Thoracic aorta endothelial cell (primary cell): ENCODE data around the gene ATG2A. TPM values are rescaled to one million over a fixed set of nuclear protein-coding genes. Genes with fewer than 3 reads are reported as not detected.

Experiments
- small RNA-seq: library from RNA; depleted of rRNA; stranded (forward); fragments of <200 nt; gene quantifications from one replicate; pipeline ENCODE3, GENCODE V24; 2012
- total RNA-seq: library from RNA; depleted of rRNA; stranded (reverse); fragments of >200 nt; gene quantifications from 2 replicates; pipeline ENCODE4 v1.2.3, GENCODE V29; 2012

The ATG2A gene
- 13.0 and 19.8 TPM in 2 replicates for total RNA-seq

GRCh38 chr11:64916775-64917662 is at the start of gene ATG2A:
ATG2A (minus strand) TSS chr11:64917209; CDS start chr11:64917135, 74 bp downstream.

GRCh38 chr11:64935359-64936081 is 18.5 kb upstream of the ATG2A start, which contains the start of gene GPHA2:
GPHA2 (minus strand) TSS chr11:64935893; CDS start chr11:64935460, 433 bp downstream.

DNA sequence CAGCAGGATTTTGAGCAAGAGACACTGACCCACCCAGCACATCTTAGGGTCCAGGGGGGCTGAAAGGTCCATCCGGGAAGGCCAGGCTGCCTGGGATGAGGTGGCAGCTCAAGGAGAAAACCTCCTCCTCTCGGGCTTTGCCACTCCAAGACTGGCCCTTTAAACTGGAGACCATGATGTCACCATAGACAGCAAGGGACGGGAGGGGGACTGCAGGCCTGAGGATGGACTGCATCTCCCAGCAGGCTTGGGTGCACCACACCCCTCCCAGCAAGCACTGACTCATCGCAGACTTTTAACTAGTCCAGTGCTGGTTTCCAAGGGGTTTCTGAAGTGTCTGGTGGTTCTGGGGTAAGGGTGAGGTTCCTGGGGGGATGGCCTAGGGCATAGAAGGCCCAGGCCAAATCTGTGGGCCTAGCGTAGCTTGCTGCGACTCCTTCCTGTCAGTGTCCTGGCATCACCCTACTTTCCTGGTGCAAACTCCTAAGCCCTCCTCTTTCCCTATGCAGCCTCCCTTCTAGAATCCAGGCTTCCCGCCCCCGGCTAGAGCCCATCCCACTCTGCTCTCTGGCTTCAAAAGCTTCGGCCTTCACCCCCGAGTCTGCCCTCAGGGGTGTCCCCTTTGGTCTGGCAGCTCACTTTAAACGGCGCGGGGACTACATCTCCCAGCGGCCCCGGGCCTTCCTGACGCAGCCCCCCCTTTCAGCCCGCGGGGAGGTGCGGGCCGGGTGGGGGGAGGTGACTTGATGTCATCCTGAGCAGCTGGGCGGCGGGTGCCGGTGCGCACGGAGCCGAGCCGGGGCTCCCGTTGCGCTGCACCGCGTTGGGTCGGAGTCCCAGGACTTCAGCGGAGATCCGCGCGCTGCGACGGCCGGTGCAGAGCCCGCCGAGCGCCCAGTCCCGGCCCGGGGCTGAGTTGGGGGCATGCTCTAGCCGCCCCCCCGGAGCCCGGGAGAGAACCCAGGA is 7.2 kb upstream of the ATG2A start, which contains the start of gene PPP2R5B:
PPP2R5B (plus strand) TSS at position 746 of the 966 bp plus-strand sequence. CDS start 1,046 bp downstream, outside the sequence.

GRCh38 chr11:64878494-64879243 is 38.3 kb downstream of the ATG2A start, which contains the start of gene EHD1:
EHD1 (minus strand) TSS chr11:64878621; CDS start chr11:64878464, 157 bp downstream.

Small RNA genes within 50 kb of the gene (small RNA-seq; reads per million reads assigned to genes)
- gene MIR6749, result not detected
- gene MIR6750, result not detected

Other genes with a start within 250 kb of the ATG2A start
- gene NRXN2, start 194.0 kb downstream of the ATG2A start, total RNA-seq, result under 0.01 TPM in 1 of 2 replicates, not detected in the other
- 0.27 and 0.50 TPM in 2 replicates for gene RASGRP2, start 173.1 kb downstream of the ATG2A start, total RNA-seq
- gene PYGM, start 157.2 kb downstream of the ATG2A start, total RNA-seq, result 0.22 and 0.27 TPM in 2 replicates
- gene SF1, start 138.7 kb downstream of the ATG2A start, total RNA-seq, result 192 and 220 TPM in 2 replicates
- gene MAP4K2, start 114.0 kb downstream of the ATG2A start, total RNA-seq, result 42.2 and 66.5 TPM in 2 replicates
- 20.7 and 31.1 TPM in 2 replicates for gene MEN1, start 106.7 kb downstream of the ATG2A start, total RNA-seq
- 0.13 and 0.22 TPM in 2 replicates for gene CDC42BPG, start 72.6 kb downstream of the ATG2A start, total RNA-seq
- gene EHD1, start 38.6 kb downstream of the ATG2A start, total RNA-seq, result 91.8 and 98.6 TPM in 2 replicates
- 10.0 and 10.1 TPM in 2 replicates for gene PPP2R5B, start 7.5 kb upstream of the ATG2A start, total RNA-seq
- not detected in 2 replicates for gene GPHA2, start 18.7 kb upstream of the ATG2A start, total RNA-seq
- gene MAJIN, start 54.9 kb upstream of the ATG2A start, total RNA-seq, result not detected in 2 replicates
- 0.53 and 2.0 TPM in 2 replicates for gene BATF2, start 79.8 kb upstream of the ATG2A start, total RNA-seq
- gene ARL2, start 97.0 kb upstream of the ATG2A start, total RNA-seq, result 58.4 and 65.9 TPM in 2 replicates
- 7.6 and 11.6 TPM in 2 replicates for gene SNX15, start 110.2 kb upstream of the ATG2A start, total RNA-seq
- gene SAC3D1, start 124.0 kb upstream of the ATG2A start, total RNA-seq, result 12.1 and 14.5 TPM in 2 replicates
- gene NAALADL1, start 141.3 kb upstream of the ATG2A start, total RNA-seq, result 4.4 and 5.2 TPM in 2 replicates
- gene CDCA5, start 166.8 kb upstream of the ATG2A start, total RNA-seq, result 18.0 and 28.6 TPM in 2 replicates
- 27.4 and 28.2 TPM in 2 replicates for gene ZFPL1, start 167.0 kb upstream of the ATG2A start, total RNA-seq
- 127 and 225 TPM in 2 replicates for gene VPS51, start 179.0 kb upstream of the ATG2A start, total RNA-seq
- 15.0 and 20.9 TPM in 2 replicates for gene TM7SF2, start 194.7 kb upstream of the ATG2A start, total RNA-seq
- 10.3 and 10.5 TPM in 2 replicates for gene ZNHIT2, start 200.5 kb upstream of the ATG2A start, total RNA-seq
- gene FAU, start 204.9 kb upstream of the ATG2A start, total RNA-seq, result 269 and 352 TPM in 2 replicates
- gene MRPL49, start 205.1 kb upstream of the ATG2A start, total RNA-seq, result 43.0 and 63.3 TPM in 2 replicates
- 7.4 and 12.1 TPM in 2 replicates for gene SYVN1, start 217.3 kb upstream of the ATG2A start, total RNA-seq